Measurements from ENCODE around the gene TRUB2. TPM values are rescaled to one million over a fixed set of nuclear protein-coding genes. Genes with fewer than 3 reads are reported as not detected.
A peak's percentile ranks its signal among the peaks of the same experiment; 100 is the strongest.

TRUB2 gene
- total and polyA plus RNA-seq, 2 of the 13 experiments (the other 11 are each of a cell fraction or from before 2014, with no cell fraction given): 22.3 to 41.2 TPM

DNA sequence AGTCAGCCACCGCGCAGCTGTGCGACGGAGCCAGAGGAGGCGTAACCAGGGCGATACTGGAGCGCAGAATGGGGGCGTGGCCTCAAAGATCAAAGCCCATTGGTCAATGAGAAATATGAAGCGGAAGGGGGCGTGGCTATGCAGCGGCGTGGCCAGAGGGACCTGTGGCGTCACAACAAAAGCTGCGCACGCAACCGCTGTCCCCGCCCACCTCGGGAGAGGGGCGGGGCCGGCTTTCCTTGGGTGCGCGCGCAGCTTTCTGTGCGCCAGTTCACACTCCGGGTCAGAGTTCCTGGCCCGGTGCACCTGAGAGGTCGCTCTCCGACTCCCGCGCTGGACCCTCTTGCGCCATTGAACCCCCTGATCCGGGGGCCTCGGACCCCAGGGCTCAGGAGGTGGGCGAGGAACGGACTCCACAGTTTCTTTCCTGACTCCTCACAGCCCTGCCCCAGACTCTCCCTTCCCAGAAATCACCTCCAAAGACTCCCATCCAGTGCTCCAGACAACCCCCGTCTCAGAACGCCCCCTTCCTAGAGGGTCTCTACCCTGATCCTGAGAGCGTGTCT lies 46.2 kb downstream of the TRUB2 start, which contains the start of gene SWI5 (continued):
- TF ChIP-seq, protein P1, sequence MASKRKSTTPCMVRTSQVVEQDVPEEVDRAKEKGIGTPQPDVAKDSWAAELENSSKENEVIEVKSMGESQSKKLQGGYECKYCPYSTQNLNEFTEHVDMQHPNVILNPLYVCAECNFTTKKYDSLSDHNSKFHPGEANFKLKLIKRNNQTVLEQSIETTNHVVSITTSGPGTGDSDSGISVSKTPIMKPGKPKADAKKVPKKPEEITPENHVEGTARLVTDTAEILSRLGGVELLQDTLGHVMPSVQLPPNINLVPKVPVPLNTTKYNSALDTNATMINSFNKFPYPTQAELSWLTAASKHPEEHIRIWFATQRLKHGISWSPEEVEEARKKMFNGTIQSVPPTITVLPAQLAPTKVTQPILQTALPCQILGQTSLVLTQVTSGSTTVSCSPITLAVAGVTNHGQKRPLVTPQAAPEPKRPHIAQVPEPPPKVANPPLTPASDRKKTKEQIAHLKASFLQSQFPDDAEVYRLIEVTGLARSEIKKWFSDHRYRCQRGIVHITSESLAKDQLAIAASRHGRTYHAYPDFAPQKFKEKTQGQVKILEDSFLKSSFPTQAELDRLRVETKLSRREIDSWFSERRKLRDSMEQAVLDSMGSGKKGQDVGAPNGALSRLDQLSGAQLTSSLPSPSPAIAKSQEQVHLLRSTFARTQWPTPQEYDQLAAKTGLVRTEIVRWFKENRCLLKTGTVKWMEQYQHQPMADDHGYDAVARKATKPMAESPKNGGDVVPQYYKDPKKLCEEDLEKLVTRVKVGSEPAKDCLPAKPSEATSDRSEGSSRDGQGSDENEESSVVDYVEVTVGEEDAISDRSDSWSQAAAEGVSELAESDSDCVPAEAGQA (IDR thresholded peaks at IDR 0.05; ENCODE audit: low read depth): peak; percentile 53; the same call in 1 of the 2 replicates
- TF ChIP-seq, protein P1 (CRISPR knock-in tag; IDR thresholded peaks at IDR 0.05; ENCODE audit: borderline replicate concordance): no peak
- no peak for TF ChIP-seq SMAD3 (CRISPR knock-in tag; IDR thresholded peaks at IDR 0.05)
- TF ChIP-seq ZNF501 (CRISPR knock-in tag; IDR thresholded peaks at IDR 0.05): no peak
- peak; percentile 79; the same call in 1 of the 2 replicates for TF ChIP-seq KDM5B (CRISPR knock-in tag; IDR thresholded peaks at IDR 0.05; ENCODE audit: borderline replicate concordance)
- TF ChIP-seq ZNF263 (CRISPR knock-in tag; IDR thresholded peaks at IDR 0.05): no peak; the same call in 1 of the 2 replicates
- TF ChIP-seq ZNF260 (CRISPR knock-in tag; IDR thresholded peaks at IDR 0.05; ENCODE audit: borderline replicate concordance, low read depth): no peak
- TF ChIP-seq, protein P2, sequence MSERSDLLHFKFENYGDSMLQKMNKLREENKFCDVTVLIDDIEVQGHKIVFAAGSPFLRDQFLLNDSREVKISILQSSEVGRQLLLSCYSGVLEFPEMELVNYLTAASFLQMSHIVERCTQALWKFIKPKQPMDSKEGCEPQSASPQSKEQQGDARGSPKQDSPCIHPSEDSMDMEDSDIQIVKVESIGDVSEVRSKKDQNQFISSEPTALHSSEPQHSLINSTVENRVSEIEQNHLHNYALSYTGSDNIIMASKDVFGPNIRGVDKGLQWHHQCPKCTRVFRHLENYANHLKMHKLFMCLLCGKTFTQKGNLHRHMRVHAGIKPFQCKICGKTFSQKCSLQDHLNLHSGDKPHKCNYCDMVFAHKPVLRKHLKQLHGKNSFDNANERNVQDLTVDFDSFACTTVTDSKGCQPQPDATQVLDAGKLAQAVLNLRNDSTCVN (CRISPR knock-in tag; IDR thresholded peaks at IDR 0.05; ENCODE audit: borderline replicate concordance): no peak; the same call in 1 of the 2 replicates
- TF ChIP-seq ZFYVE20 (CRISPR knock-in tag; IDR thresholded peaks at IDR 0.05; ENCODE audit: borderline replicate concordance, low read depth): no peak
- peak; percentile 75; the same call in 1 of the 2 replicates for TF ChIP-seq KLF15 (CRISPR knock-in tag; IDR thresholded peaks at IDR 0.05; ENCODE audit: borderline replicate concordance)
- no peak for TF ChIP-seq RORA (CRISPR knock-in tag; IDR thresholded peaks at IDR 0.05)
- no peak for TF ChIP-seq HIVEP1 (CRISPR knock-in tag; IDR thresholded peaks at IDR 0.05)
- TF ChIP-seq, protein P3, sequence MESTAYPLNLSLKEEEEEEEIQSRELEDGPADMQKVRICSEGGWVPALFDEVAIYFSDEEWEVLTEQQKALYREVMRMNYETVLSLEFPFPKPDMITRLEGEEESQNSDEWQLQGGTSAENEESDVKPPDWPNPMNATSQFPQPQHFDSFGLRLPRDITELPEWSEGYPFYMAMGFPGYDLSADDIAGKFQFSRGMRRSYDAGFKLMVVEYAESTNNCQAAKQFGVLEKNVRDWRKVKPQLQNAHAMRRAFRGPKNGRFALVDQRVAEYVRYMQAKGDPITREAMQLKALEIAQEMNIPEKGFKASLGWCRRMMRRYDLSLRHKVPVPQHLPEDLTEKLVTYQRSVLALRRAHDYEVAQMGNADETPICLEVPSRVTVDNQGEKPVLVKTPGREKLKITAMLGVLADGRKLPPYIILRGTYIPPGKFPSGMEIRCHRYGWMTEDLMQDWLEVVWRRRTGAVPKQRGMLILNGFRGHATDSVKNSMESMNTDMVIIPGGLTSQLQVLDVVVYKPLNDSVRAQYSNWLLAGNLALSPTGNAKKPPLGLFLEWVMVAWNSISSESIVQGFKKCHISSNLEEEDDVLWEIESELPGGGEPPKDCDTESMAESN (CRISPR knock-in tag; conservative IDR thresholded peaks at IDR 0.05): peak; percentile 66; the same call in 1 of the 2 replicates
- TF ChIP-seq SNAPC2 (CRISPR knock-in tag; IDR thresholded peaks at IDR 0.05): 0 out of 2 replicates have a peak, but pooled peaks have one; percentile 26
- TF ChIP-seq RBM39 (IDR thresholded peaks at IDR 0.05; ENCODE audit: low read depth, low read length, poor library complexity, severe bottlenecking): no peak
- no peak for TF ChIP-seq TOPORS (CRISPR knock-in tag; IDR thresholded peaks at IDR 0.05)
- peak; percentile 82 for TF ChIP-seq NFYC (CRISPR knock-in tag; IDR thresholded peaks at IDR 0.05)
- no peak for TF ChIP-seq RAD21 (CRISPR knock-in tag; IDR thresholded peaks at IDR 0.05)
